ENCODE measurements around the gene SERPINA3. TPM values are rescaled to one million over a fixed set of nuclear protein-coding genes. Genes with fewer than 3 reads are reported as not detected.
"Not testable (repeated sequence)": the region's sequence is repeated elsewhere in the genome, so short reads cannot be mapped to it uniquely, and the experiment has no call there.

SERPINA3 gene
- polyA plus RNA-seq, 3 donors = 0.25 to 0.45 (median 0.29) TPM

- no peak for DNase-seq (ENCODE audit: extremely low read depth in 1 of 11, low read depth in 9 of 11, low spot score in 4 of 11)
These were observed 11.8 kb downstream of the SERPINA3 start for GRCh38 chr14:94623856-94624499.

GRCh38 chr14:94624537-94625352 lies 12.6 kb downstream of the SERPINA3 start:
- no peak for DNase-seq (ENCODE audit: extremely low read depth in 1 of 11, low read depth in 9 of 11, low spot score in 4 of 11)

- no peak for DNase-seq (ENCODE audit: extremely low read depth in 1 of 11, low read depth in 9 of 11, low spot score in 4 of 11)
These were observed 13.1 kb downstream of the SERPINA3 start for GRCh38 chr14:94625353-94625635.

- no peak for DNase-seq (ENCODE audit: extremely low read depth in 1 of 11, low read depth in 9 of 11, low spot score in 4 of 11)
These were observed 16.4 kb downstream of the SERPINA3 start for GRCh38 chr14:94628578-94628977.

- no peak for DNase-seq (ENCODE audit: extremely low read depth in 1 of 11, low read depth in 9 of 11, low spot score in 4 of 11)
These were observed 18.2 kb downstream of the SERPINA3 start for GRCh38 chr14:94630396-94630795.

- DNase-seq (ENCODE audit: extremely low read depth in 1 of 11, low read depth in 9 of 11, low spot score in 4 of 11) = no peak
These were observed 18.9 kb downstream of the SERPINA3 start for GRCh38 chr14:94631050-94631449.

- DNase-seq (ENCODE audit: extremely low read depth in 1 of 11, low read depth in 9 of 11, low spot score in 4 of 11) = no peak
These were observed 19.5 kb downstream of the SERPINA3 start for GRCh38 chr14:94631536-94632304.

- no peak for DNase-seq (ENCODE audit: extremely low read depth in 1 of 11, low read depth in 9 of 11, low spot score in 4 of 11)
These were observed 20.1 kb downstream of the SERPINA3 start for GRCh38 chr14:94632305-94632590.

GRCh38 chr14:94633121-94633520 lies 20.9 kb downstream of the SERPINA3 start:
- DNase-seq (ENCODE audit: extremely low read depth in 1 of 11, low read depth in 9 of 11, low spot score in 4 of 11) = no peak

- no peak for DNase-seq (ENCODE audit: extremely low read depth in 1 of 11, low read depth in 9 of 11, low spot score in 4 of 11)
These were observed 23.0 kb downstream of the SERPINA3 start for GRCh38 chr14:94635154-94635553.

- DNase-seq (ENCODE audit: extremely low read depth in 1 of 11, low read depth in 9 of 11, low spot score in 4 of 11) = no peak
These were observed 24.7 kb downstream of the SERPINA3 start for GRCh38 chr14:94636744-94637412.

- DNase-seq (ENCODE audit: extremely low read depth in 1 of 11, low read depth in 9 of 11, low spot score in 4 of 11) = not testable (repeated sequence)
These were observed 25.6 kb downstream of the SERPINA3 start for GRCh38 chr14:94637814-94638213.

GRCh38 chr14:94638339-94638738 lies 26.1 kb downstream of the SERPINA3 start:
- peak in 1 of 11 donors; percentile 9 for DNase-seq (ENCODE audit: extremely low read depth in 1 of 11, low read depth in 9 of 11, low spot score in 4 of 11)

- no peak for DNase-seq (ENCODE audit: extremely low read depth in 1 of 11, low read depth in 9 of 11, low spot score in 4 of 11)
These were observed 27.0 kb downstream of the SERPINA3 start for GRCh38 chr14:94638961-94639817.

GRCh38 chr14:94640721-94641631 lies 28.8 kb downstream of the SERPINA3 start:
- DNase-seq (ENCODE audit: extremely low read depth in 1 of 11, low read depth in 9 of 11, low spot score in 4 of 11) = no peak

- no peak for DNase-seq (ENCODE audit: extremely low read depth in 1 of 11, low read depth in 9 of 11, low spot score in 4 of 11)
These were observed 29.4 kb downstream of the SERPINA3 start for GRCh38 chr14:94641632-94641955.

- DNase-seq (ENCODE audit: extremely low read depth in 1 of 11, low read depth in 9 of 11, low spot score in 4 of 11) = no peak
These were observed 31.3 kb downstream of the SERPINA3 start for GRCh38 chr14:94643316-94644101.

All from renal cortex interstitium (tissue), 11 donors.